Measurements from ENCODE around the gene C6orf132.

DNA sequence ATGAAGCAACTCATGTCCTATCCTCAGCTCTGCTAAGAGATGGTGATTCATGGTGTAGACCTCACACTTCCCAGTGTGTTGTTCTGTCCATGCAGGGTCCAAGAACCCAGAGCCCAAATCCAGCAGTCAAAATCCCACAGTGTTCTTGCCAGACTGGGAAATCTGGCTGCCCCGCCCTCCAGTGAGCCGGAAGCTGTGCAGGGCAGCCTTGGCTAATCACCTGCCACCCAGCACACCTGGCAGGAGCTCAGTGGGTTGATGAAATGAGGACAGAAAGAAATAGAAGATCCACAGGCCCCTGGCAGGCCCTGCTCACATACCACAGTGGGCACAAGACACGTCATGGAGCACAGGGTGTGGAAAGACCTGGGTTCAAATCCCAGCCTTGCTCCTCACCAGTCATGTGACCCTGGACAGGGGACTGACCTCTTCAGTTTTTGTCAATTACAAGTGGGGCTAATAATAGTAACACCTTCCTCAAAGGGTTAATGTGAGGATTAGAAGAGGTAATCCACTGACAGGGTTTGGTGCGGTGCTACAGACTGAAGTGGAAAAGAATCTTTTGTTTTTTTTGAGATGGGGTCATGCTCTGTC, 17.1 kb upstream of the C6orf132 start:
- TF ChIP-seq, protein P1, sequence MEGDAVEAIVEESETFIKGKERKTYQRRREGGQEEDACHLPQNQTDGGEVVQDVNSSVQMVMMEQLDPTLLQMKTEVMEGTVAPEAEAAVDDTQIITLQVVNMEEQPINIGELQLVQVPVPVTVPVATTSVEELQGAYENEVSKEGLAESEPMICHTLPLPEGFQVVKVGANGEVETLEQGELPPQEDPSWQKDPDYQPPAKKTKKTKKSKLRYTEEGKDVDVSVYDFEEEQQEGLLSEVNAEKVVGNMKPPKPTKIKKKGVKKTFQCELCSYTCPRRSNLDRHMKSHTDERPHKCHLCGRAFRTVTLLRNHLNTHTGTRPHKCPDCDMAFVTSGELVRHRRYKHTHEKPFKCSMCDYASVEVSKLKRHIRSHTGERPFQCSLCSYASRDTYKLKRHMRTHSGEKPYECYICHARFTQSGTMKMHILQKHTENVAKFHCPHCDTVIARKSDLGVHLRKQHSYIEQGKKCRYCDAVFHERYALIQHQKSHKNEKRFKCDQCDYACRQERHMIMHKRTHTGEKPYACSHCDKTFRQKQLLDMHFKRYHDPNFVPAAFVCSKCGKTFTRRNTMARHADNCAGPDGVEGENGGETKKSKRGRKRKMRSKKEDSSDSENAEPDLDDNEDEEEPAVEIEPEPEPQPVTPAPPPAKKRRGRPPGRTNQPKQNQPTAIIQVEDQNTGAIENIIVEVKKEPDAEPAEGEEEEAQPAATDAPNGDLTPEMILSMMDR (IDR thresholded peaks at IDR 0.05; ENCODE audit: low read depth, low read length) = no peak
- no peak for TF ChIP-seq EZH2phosphoT487 (IDR thresholded peaks at IDR 0.05; ENCODE audit: low read depth)
